GM23248 (cell line): ENCODE results near the gene LEFTY1.

Experiments
- EZH2 ChIP-seq: fragments of 200-600 bp; sonication (generic); IDR thresholded peaks from 2 replicates; pipeline ENCODE4 v1.6.1; 2018; ENCODE audit warnings: antibody characterized with exemption, mild to moderate bottlenecking; ENCODE audit not compliant: insufficient read depth, poor library complexity, severe bottlenecking
- EZH2phosphoT487 ChIP-seq: fragments of 200-600 bp; sonication (generic); IDR thresholded peaks from 2 replicates; pipeline ENCODE4 v1.6.1; 2018; ENCODE audit warnings: antibody characterized with exemption, moderate library complexity, mild to moderate bottlenecking, low read depth; ENCODE audit not compliant: insufficient read depth

DNA sequence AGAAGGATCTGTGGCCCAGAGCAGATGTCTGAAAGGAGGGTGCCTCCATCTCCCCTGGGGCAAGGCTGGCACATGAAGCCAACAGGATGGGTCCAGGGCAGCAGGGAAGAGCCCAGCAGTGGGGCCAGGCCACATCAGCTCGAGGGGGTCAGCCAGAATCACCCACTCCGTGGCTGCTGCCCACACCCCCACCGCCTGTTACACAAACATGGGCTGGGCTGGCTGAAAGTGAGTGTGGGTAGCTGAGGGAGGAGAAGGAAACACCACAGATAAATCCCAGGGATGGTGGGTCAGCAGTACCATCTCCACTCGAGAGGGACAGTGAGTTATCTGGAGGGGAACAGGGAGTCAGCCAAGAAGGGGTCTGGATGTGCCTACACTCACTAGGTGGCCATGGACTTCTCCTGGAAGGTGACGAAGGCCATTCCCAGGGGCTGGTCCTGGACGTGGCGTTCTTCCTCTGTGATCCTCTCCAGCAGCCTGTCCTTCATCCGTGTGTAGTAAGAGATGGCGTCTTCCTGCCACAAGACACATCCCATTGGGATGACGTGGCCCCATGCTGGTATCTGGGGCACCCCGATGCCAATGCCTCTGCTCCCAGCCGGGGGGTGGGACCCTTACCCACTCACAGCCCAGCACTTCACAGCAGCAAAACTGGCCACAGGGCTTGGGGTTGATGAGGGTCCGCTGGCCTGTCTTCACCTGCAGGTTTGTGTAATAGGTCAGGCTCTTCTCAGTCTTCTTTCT is 26.9 kb downstream of the LEFTY1 start:
- no peak for TF ChIP-seq EZH2
- TF ChIP-seq EZH2phosphoT487: no peak
